Measurements from ENCODE around the gene GJD2.

Gene GJD2

GRCh38 chr15:34724481-34724880, 30.3 kb downstream of the GJD2 start:
- no peak for DNase-seq (ENCODE audit: low read depth in 2 of 2)

GRCh38 chr15:34722439-34722836, 32.4 kb downstream of the GJD2 start:
- no peak for DNase-seq (ENCODE audit: low read depth in 2 of 2)

GRCh38 chr15:34721802-34722438, 32.9 kb downstream of the GJD2 start:
- no peak for DNase-seq (ENCODE audit: low read depth in 2 of 2)

GRCh38 chr15:34721157-34721801, 33.5 kb downstream of the GJD2 start:
- DNase-seq (ENCODE audit: low read depth in 2 of 2): no peak

GRCh38 chr15:34719695-34720094, 35.1 kb downstream of the GJD2 start:
- DNase-seq (ENCODE audit: low read depth in 2 of 2): no peak

GRCh38 chr15:34718681-34719665, 35.8 kb downstream of the GJD2 start:
- no peak for DNase-seq (ENCODE audit: low read depth in 2 of 2)

GRCh38 chr15:34717729-34718128, 37.1 kb downstream of the GJD2 start:
- no peak for DNase-seq (ENCODE audit: low read depth in 2 of 2)

- no peak for DNase-seq (ENCODE audit: low read depth in 2 of 2)
Measured at GRCh38 chr15:34716111-34716510, 38.7 kb downstream of the GJD2 start.

GRCh38 chr15:34714476-34715121, 40.2 kb downstream of the GJD2 start:
- DNase-seq (ENCODE audit: low read depth in 2 of 2): no peak

GRCh38 chr15:34713635-34714034, 41.2 kb downstream of the GJD2 start:
- no peak for DNase-seq (ENCODE audit: low read depth in 2 of 2)

GRCh38 chr15:34709866-34710265, 44.9 kb downstream of the GJD2 start:
- no peak for DNase-seq (ENCODE audit: low read depth in 2 of 2)

GRCh38 chr15:34708422-34708821, 46.4 kb downstream of the GJD2 start:
- DNase-seq (ENCODE audit: low read depth in 2 of 2): no peak

- no peak for DNase-seq (ENCODE audit: low read depth in 2 of 2)
Measured at GRCh38 chr15:34701536-34701935, 53.3 kb downstream of the GJD2 start.

Measured in stimulated activated CD4-positive, alpha-beta T cell treated with anti-CD3 and anti-CD28 coated beads, Interleukin-1b, Interleukin-23, amount 100 ng/mL, for 4 hours (primary cell).